Sigmoid colon (tissue), 7 donors: ENCODE measurements around the gene PRR20G. TPM values are rescaled to one million over a fixed set of nuclear protein-coding genes. Genes with fewer than 3 reads are reported as not detected.

Experiments used
- DNase-seq: peaks from one replicate; pipeline ENCODE4 v3.0.0-alpha.2; 2019
- H3K27ac ChIP-seq, 4 donors: fragments of 200-600 bp; sonication (generic); one replicate each; pipeline ENCODE4 v1.5.1; 2016 to 2019; ENCODE audit warnings: mild to moderate bottlenecking in 1 of 4
- H3K27me3 ChIP-seq, 3 donors: fragments of 200-600 bp; sonication (generic); one replicate each; pipeline ENCODE4 v1.5.1; 2019; ENCODE audit warnings: mild to moderate bottlenecking in 1 of 3
- H3K36me3 ChIP-seq, 4 donors: fragments of 200-600 bp; sonication (generic); one replicate each; pipeline ENCODE4 v1.5.1; 2016 to 2019
- H3K4me1 ChIP-seq, 4 donors: fragments of 200-600 bp; sonication (generic); one replicate each; pipeline ENCODE4 v1.5.1; 2017 to 2019
- H3K4me3 ChIP-seq, 4 donors: fragments of 200-600 bp; sonication (generic); one replicate each; pipeline ENCODE4 v1.5.1; 2017 to 2019; ENCODE audit warnings: mild to moderate bottlenecking in 2 of 4, moderate library complexity in 1 of 4
- H3K9me3 ChIP-seq, 4 donors: fragments of 200-600 bp in 3 of 4; sonication (generic) in 3 of 4; one replicate each; pipeline versions ENCODE4 v1.5.1 to v1.6.1; 2013 to 2019
- CTCF ChIP-seq, 4 experiments: fragments of 450-650 bp in 3 of 4; fragments of 200-600 bp in 1 of 4; IDR thresholded peaks; one replicate each; pipeline ENCODE4 v1.5.1; 2016 to 2019; ENCODE audit warnings: antibody characterized with exemption in 4 of 4, mild to moderate bottlenecking in 3 of 4, moderate library complexity in 2 of 4
- EP300 ChIP-seq, 4 donors: sonication (generic); formaldehyde crosslinking; IDR thresholded peaks; one replicate each; pipeline ENCODE4 v1.6.1; 2017; ENCODE audit warnings: antibody characterized with exemption in 4 of 4
- POLR2A ChIP-seq, 2 donors: fragments of 450-650 bp; IDR thresholded peaks; one replicate each; pipeline ENCODE4 v1.6.1; 2016; ENCODE audit warnings: antibody characterized with exemption in 2 of 2, mild to moderate bottlenecking in 2 of 2, moderate library complexity in 2 of 2
- POLR2AphosphoS5 ChIP-seq, 4 donors: sonication (generic); formaldehyde crosslinking; IDR thresholded peaks; one replicate each; pipeline ENCODE4 v1.6.1; 2017; ENCODE audit warnings: antibody characterized with exemption in 4 of 4
- WGBS, 2 donors: extraction: QIAGEN DNeasy Blood & Tissue Kit; methylation state at CpG; one replicate each; pipeline ENCODE4 v1.1.7; 2013; 5-methylcytosine and 5-hydroxymethylcytosine counted together
- intact Hi-C: fragments of 100-400 bp; cut with DNase I; formaldehyde crosslinking; loops from one replicate; pipeline ENCODE4 v1.15.1; 2023
- polyA plus RNA-seq, 3 donors: library from polyadenylated mRNA; stranded (reverse); fragments of 200-250 nt; gene quantifications; one replicate each; pipeline ENCODE4 v1.2.3, GENCODE V29; 2013
- total RNA-seq, 4 donors: library from RNA; depleted of rRNA; stranded (reverse); fragments of >200 nt; gene quantifications; one replicate each; pipeline ENCODE4 v1.1.0, GENCODE V29; 2016
- donor health status: healthy with polysubstance abuse.
- donor health status: Bipolar disorder and iron deficiency.
- donor health status: healthy.

PRR20G gene
- total and polyA plus RNA-seq, 7 donors = not detected

- Histone ChIP-seq H3K36me3 (no peaks in the 10 kb centered on the region), H3K4me3 (no peak overlapping the region), H3K27ac (no peak overlapping the region), H3K9me3 (no peaks in the 10 kb centered on the region), H3K4me1 (no peaks in the 10 kb centered on the region), H3K27me3 (peaks cover 0 to 4% (median 0%) of the 10 kb centered on the region in 3 donors)
- 60 to 71% methylated on average over 10 of the region's 10 CpGs for WGBS, 2 donors
- intact Hi-C loops = no loop called here
- TF ChIP-seq POLR2A (IDR thresholded peaks at IDR 0.05) (no peak), EP300 (IDR thresholded peaks at IDR 0.05) (no peak), POLR2AphosphoS5 (IDR thresholded peaks at IDR 0.05) (no peak), CTCF (IDR thresholded peaks at IDR 0.05) (no peak)
- DNase-seq = no peak
Observed at GRCh38 chr3:127256733-127257271, 31.0 kb downstream of the PRR20G start.

DNA sequence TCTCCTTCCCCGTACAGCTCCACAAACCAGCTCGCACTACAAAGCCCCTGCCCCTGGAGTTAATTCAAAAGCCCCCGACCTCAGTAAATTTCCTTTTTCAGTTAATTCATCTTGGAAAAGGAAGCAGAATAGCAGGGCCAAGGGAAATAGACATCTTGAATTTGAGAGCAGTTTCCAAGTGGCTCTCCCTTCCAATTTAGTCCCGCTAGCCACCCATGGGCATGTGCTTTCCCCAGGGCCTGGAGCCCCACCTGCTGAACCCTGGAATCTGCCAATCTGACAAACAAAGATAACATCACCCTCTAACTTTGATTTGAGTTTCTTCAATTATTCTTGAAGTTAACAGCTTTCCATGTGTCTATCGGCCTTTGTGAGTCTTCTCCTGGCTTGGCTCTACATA, 31.7 kb downstream of the PRR20G start:
- intact Hi-C loops = no loop called here
- no peak for TF ChIP-seq CTCF (IDR thresholded peaks at IDR 0.05)
- TF ChIP-seq POLR2AphosphoS5 (IDR thresholded peaks at IDR 0.05) = no peak
- no peak for TF ChIP-seq EP300 (IDR thresholded peaks at IDR 0.05)
- no peak for TF ChIP-seq POLR2A (IDR thresholded peaks at IDR 0.05)
- WGBS, 2 donors = 84 to 85% methylated on average over 5 of the region's 5 CpGs

GRCh38 chr3:127255516-127255915, 32.3 kb downstream of the PRR20G start:
- H3K36me3 ChIP-seq = no peaks in the 10 kb centered on the region
- DNase-seq = no peak
- 62 to 80% methylated on average over 4 of the region's 4 CpGs for WGBS, 2 donors
- no peak overlapping the region for H3K4me3 ChIP-seq
- peaks cover 0 to 4% (median 0%) of the 10 kb centered on the region in 3 donors for H3K27me3 ChIP-seq
- TF ChIP-seq POLR2A (IDR thresholded peaks at IDR 0.05) = no peak
- TF ChIP-seq CTCF (IDR thresholded peaks at IDR 0.05) = no peak
- no peak for TF ChIP-seq POLR2AphosphoS5 (IDR thresholded peaks at IDR 0.05)
- no peak for TF ChIP-seq EP300 (IDR thresholded peaks at IDR 0.05)
- H3K4me1 ChIP-seq = no peaks in the 10 kb centered on the region
- no peaks in the 10 kb centered on the region for H3K9me3 ChIP-seq
- intact Hi-C loops = no loop called here
- H3K27ac ChIP-seq = no peak overlapping the region

More for the DNA sequence above, 31.7 kb downstream of the PRR20G start:
- no peaks in the 10 kb centered on the region for H3K9me3 ChIP-seq
- peaks cover 0 to 4% (median 0%) of the 10 kb centered on the region in 3 donors for H3K27me3 ChIP-seq
- H3K4me3 ChIP-seq = no peak overlapping the region
- no peaks in the 10 kb centered on the region for H3K36me3 ChIP-seq
- no peak overlapping the region for H3K27ac ChIP-seq
- no peak for DNase-seq
- H3K4me1 ChIP-seq = no peaks in the 10 kb centered on the region

- 65 to 80% methylated on average over 9 of the region's 9 CpGs for WGBS, 2 donors
- Histone ChIP-seq H3K36me3 (no peaks in the 10 kb centered on the region), H3K4me1 (no peaks in the 10 kb centered on the region), H3K27me3 (peaks cover 0 to 4% (median 0%) of the 10 kb centered on the region in 3 donors), H3K4me3 (no peak overlapping the region), H3K9me3 (no peaks in the 10 kb centered on the region), H3K27ac (no peak overlapping the region)
- no peak for TF ChIP-seq POLR2A (IDR thresholded peaks at IDR 0.05)
- TF ChIP-seq EP300 (IDR thresholded peaks at IDR 0.05) = no peak
- TF ChIP-seq POLR2AphosphoS5 (IDR thresholded peaks at IDR 0.05) = no peak
- no peak for TF ChIP-seq CTCF (IDR thresholded peaks at IDR 0.05)
- DNase-seq = no peak
- intact Hi-C loops = no loop called here
Observed at GRCh38 chr3:127254730-127255129, 33.1 kb downstream of the PRR20G start.
